CD14-positive monocyte (primary cell): Measurements from ENCODE around the gene ADAMTS17. TPM values are rescaled to one million over a fixed set of nuclear protein-coding genes. Genes with fewer than 3 reads are reported as not detected.

Experiments
- DNase-seq, 3 donors: peaks; one replicate each; pipeline ENCODE4 v3.0.0-alpha.2; 2011 to 2022
- H2AFZ ChIP-seq: 2 replicates; pipeline ENCODE4 v1.6.0; 2012; ENCODE audit warnings: mild to moderate bottlenecking, low read depth, low read length, inconsistent platforms; ENCODE audit not compliant: insufficient read depth, poor library complexity, severe bottlenecking
- H3K27ac ChIP-seq, 2 donors: 1 replicate in 1 of 2; 2 replicates in 1 of 2; pipeline ENCODE4 v1.5.1; 2012 to 2013; ENCODE audit warnings: low read length in 2 of 2, control low read depth in 1 of 2, inconsistent platforms in 1 of 2, low read depth in 1 of 2, mild to moderate bottlenecking in 1 of 2
- H3K27me3 ChIP-seq, 2 donors: one replicate each; pipeline versions ENCODE4 v1.6.0 to v1.6.1; 2011 to 2013; ENCODE audit warnings: low read length in 2 of 2; ENCODE audit not compliant: control insufficient read depth in 2 of 2, insufficient read depth in 2 of 2
- H3K36me3 ChIP-seq, 2 donors: replicated peaks in 1 of 2; 1 replicate in 1 of 2; 2 replicates in 1 of 2; pipeline versions ENCODE4 v1.5.1 to v1.6.1; 2012 to 2013; ENCODE audit warnings: low read length in 2 of 2, control low read depth in 1 of 2, inconsistent platforms in 1 of 2, mild to moderate bottlenecking in 1 of 2; ENCODE audit not compliant: insufficient read depth in 2 of 2, control insufficient read depth in 1 of 2
- H3K4me1 ChIP-seq, 2 donors: 1 replicate in 1 of 2; 2 replicates in 1 of 2; pipeline versions ENCODE4 v1.5.1 to v1.6.1; 2012 to 2013; ENCODE audit warnings: low read length in 2 of 2, control low read depth in 1 of 2, inconsistent platforms in 1 of 2, mild to moderate bottlenecking in 1 of 2, moderate library complexity in 1 of 2; ENCODE audit not compliant: insufficient read depth in 2 of 2, control insufficient read depth in 1 of 2
- H3K4me2 ChIP-seq: replicated peaks from 2 replicates; pipeline ENCODE3; 2012; ENCODE audit warnings: low read length, moderate library complexity, mild to moderate bottlenecking; ENCODE audit not compliant: poor library complexity, severe bottlenecking; ENCODE audit errors: extremely low read depth
- H3K4me3 ChIP-seq, 3 experiments: fragments of 200-600 bp in 1 of 3; sonication (generic) in 1 of 3; replicated peaks in 1 of 3; 1 replicate in 2 of 3; 2 replicates in 1 of 3; pipeline ENCODE4 v1.5.1; 2011 to 2013; ENCODE audit warnings: low read length in 3 of 3, mild to moderate bottlenecking in 3 of 3, control low read depth in 2 of 3, low read depth in 2 of 3, inconsistent platforms in 1 of 3, moderate library complexity in 1 of 3
- H3K79me2 ChIP-seq: 2 replicates; pipeline ENCODE4 v1.6.0; 2012; ENCODE audit warnings: mild to moderate bottlenecking, control low read depth, inconsistent platforms, low read length, moderate library complexity; ENCODE audit not compliant: insufficient read depth
- H3K9ac ChIP-seq: 2 replicates; pipeline ENCODE4 v1.6.0; 2017; ENCODE audit warnings: low read length, mild to moderate bottlenecking; ENCODE audit not compliant: insufficient read depth, poor library complexity, severe bottlenecking
- H3K9me3 ChIP-seq, 2 donors: replicated peaks in 1 of 2; 1 replicate in 1 of 2; 2 replicates in 1 of 2; pipeline versions ENCODE4 v1.5.1 to v1.6.1; 2012 to 2013; ENCODE audit warnings: low read length in 2 of 2, control low read depth in 1 of 2; ENCODE audit not compliant: control insufficient read depth in 1 of 2, insufficient read depth in 1 of 2
- H4K20me1 ChIP-seq: 2 replicates; pipeline ENCODE4 v1.6.0; 2012; ENCODE audit warnings: mild to moderate bottlenecking, low read length, control low read depth, moderate library complexity; ENCODE audit not compliant: insufficient read depth
- H3K27ac Mint-ChIP-seq, 7 donors: one replicate each; pipeline ENCODE4 v1.8.0; 2020; ENCODE audit warnings: mild to moderate bottlenecking in 7 of 7, mixed read lengths in 7 of 7, moderate library complexity in 6 of 7, inconsistent platforms in 2 of 7
- H3K27me3 Mint-ChIP-seq, 3 donors: one replicate each; pipeline ENCODE4 v1.8.0; 2021 to 2022; ENCODE audit warnings: low read depth in 3 of 3, mild to moderate bottlenecking in 3 of 3, mixed read lengths in 3 of 3, moderate library complexity in 3 of 3, inconsistent platforms in 1 of 3
- H3K36me3 Mint-ChIP-seq, 2 donors: one replicate each; pipeline ENCODE4 v1.8.0; 2020; ENCODE audit warnings: mixed read lengths in 2 of 2, inconsistent platforms in 1 of 2, mild to moderate bottlenecking in 1 of 2
- H3K4me1 Mint-ChIP-seq: one replicate; pipeline ENCODE4 v1.8.0; 2020; ENCODE audit warnings: mild to moderate bottlenecking, mixed read lengths
- H3K4me3 Mint-ChIP-seq, 2 donors: one replicate each; pipeline ENCODE4 v1.8.0; 2020; ENCODE audit warnings: mild to moderate bottlenecking in 2 of 2, mixed read lengths in 2 of 2, moderate library complexity in 1 of 2
- H3K9me3 Mint-ChIP-seq, 7 donors: one replicate each; pipeline ENCODE4 v1.8.0; 2020 to 2022; ENCODE audit warnings: mixed read lengths in 7 of 7, mild to moderate bottlenecking in 6 of 7, moderate library complexity in 6 of 7, inconsistent platforms in 2 of 7
- CTCF ChIP-seq: fragments of 200-600 bp; IDR thresholded peaks from one replicate; pipeline ENCODE4 v1.8.0; 2022; ENCODE audit warnings: antibody characterized with exemption, mild to moderate bottlenecking
- whole genome bisulfite sequencing: methylation state at CpG from one replicate; pipeline ENCODE4 v1.1.5; 2013; ENCODE audit warnings: missing lambda C conversion rate; ENCODE audit not compliant: insufficient coverage; 5-methylcytosine and 5-hydroxymethylcytosine counted together
- intact Hi-C, 2 donors: fragments of 100-400 bp; cut with micrococcal nuclease; formaldehyde crosslinking; loops; one replicate each; pipeline versions ENCODE4 v1.15.0 to v1.15.1; 2023
- polyA plus RNA-seq, 3 donors: library from polyadenylated mRNA; depleted of rRNA in 1 of 3; unstranded in 2 of 3; stranded (reverse) in 1 of 3; fragments of 300-500 nt in 2 of 3; fragments of >200 nt in 1 of 3; fragmentation: Illumina TruSeq in 2 of 3; gene quantifications; 1 replicate in 2 of 3; 2 replicates in 1 of 3; pipeline ENCODE4 v1.2.3, GENCODE V29; 2012 to 2021

Gene ADAMTS17
- polyA plus RNA-seq, 3 donors: 0.03 to 0.25 TPM; not detected in 1

GRCh38 chr15:100083572-100083971, 258.2 kb downstream of the ADAMTS17 start:
- no peaks in the 10 kb centered on the region for H3K36me3 Mint-ChIP-seq
- H3K9me3 Mint-ChIP-seq: peaks cover 10 to 42% (median 24%) of the 10 kb centered on the region in 7 donors
- Histone ChIP-seq H3K9ac (no peak overlapping the region), H3K79me2 (no peaks in the 10 kb centered on the region), H3K27me3 (peaks cover 0 to 3% of the 10 kb centered on the region in 2 donors), H3K9me3 (peaks cover 6 to 8% of the 10 kb centered on the region in 2 donors), H3K27ac (no peak overlapping the region), H2AFZ (no peak overlapping the region), H4K20me1 (no peaks in the 10 kb centered on the region), H3K4me3 (no peak overlapping the region), H3K4me1 (no peaks in the 10 kb centered on the region), H3K36me3 (no peaks in the 10 kb centered on the region), H3K4me2 (no peak overlapping the region)
- intact Hi-C loops: no loop called here
- no peak overlapping the region for H3K27ac Mint-ChIP-seq
- peaks cover 1% of the 10 kb centered on the region for H3K4me1 Mint-ChIP-seq
- no peak overlapping the region for H3K4me3 Mint-ChIP-seq
- DNase-seq: no peak
- no peak for TF ChIP-seq CTCF
- WGBS: 100% methylated on average over 2 of the region's 2 CpGs
- H3K27me3 Mint-ChIP-seq: peaks cover 3 to 12% (median 6%) of the 10 kb centered on the region in 3 donors

- Mint-ChIP-seq H3K9me3 (peaks cover 10 to 39% (median 25%) of the 10 kb centered on the region in 7 donors), H3K36me3 (no peaks in the 10 kb centered on the region), H3K27me3 (peaks cover 3 to 12% (median 6%) of the 10 kb centered on the region in 3 donors), H3K27ac (no peak overlapping the region), H3K4me1 (peaks cover 1% of the 10 kb centered on the region), H3K4me3 (no peak overlapping the region)
- 84% methylated on average over 5 of the region's 7 CpGs for WGBS
- no peak overlapping the region for H3K27ac ChIP-seq
- no peaks in the 10 kb centered on the region for H3K79me2 ChIP-seq
- H3K27me3 ChIP-seq: peaks cover 0 to 3% of the 10 kb centered on the region in 2 donors
- DNase-seq: no peak
- intact Hi-C loops: no loop called here
- no peak overlapping the region for H3K4me3 ChIP-seq
- no peak overlapping the region for H2AFZ ChIP-seq
- H3K9me3 ChIP-seq: peaks cover 6 to 8% of the 10 kb centered on the region in 2 donors
- TF ChIP-seq CTCF: no peak
- H3K4me1 ChIP-seq: no peaks in the 10 kb centered on the region
- H3K36me3 ChIP-seq: no peaks in the 10 kb centered on the region
- no peak overlapping the region for H3K4me2 ChIP-seq
- H3K9ac ChIP-seq: no peak overlapping the region
- no peaks in the 10 kb centered on the region for H4K20me1 ChIP-seq
Observed at GRCh38 chr15:100082761-100083402, 258.9 kb downstream of the ADAMTS17 start.
